Activated CD8-positive, alpha-beta memory T cell treated with anti-CD3 and anti-CD28 coated beads, Interleukin-2, amount 50 U/mL, for 4 hours (primary cell): ENCODE results near the gene TAS1R3.

Source experiments
- DNase-seq: peaks from one replicate; pipeline ENCODE4 v3.0.0-alpha.2; 2020

The TAS1R3 gene

DNA sequence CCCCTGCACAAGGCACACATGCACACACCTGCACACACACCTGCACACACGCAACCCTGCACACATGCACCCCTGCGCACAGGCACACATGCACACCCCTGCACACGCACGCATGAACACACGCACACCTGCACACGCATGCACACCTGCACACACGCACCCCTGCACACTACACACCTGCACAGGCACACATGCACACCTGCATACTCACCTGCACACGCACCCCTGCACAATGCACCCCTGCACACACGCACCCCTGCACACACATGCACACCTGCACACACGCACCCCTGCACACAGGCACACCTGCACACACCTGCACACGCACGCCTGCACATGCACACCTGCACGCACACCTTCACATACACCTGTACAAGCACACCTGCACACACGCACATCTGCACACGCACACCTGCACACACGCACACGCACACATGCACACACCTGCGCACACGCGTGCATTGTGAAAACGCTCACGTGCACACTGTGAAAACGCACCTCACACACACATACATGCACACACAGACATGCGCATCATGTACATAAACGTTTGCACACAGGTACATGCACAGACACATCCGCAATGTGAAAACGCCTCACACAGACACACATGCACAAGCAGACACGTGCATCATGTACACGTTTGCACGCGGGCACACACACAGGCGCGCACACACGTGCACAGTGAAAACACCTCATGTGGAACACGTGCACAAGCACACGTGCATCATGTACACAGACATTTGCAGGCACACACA is 9.9 kb downstream of the TAS1R3 start:
- no peak for DNase-seq

DNA sequence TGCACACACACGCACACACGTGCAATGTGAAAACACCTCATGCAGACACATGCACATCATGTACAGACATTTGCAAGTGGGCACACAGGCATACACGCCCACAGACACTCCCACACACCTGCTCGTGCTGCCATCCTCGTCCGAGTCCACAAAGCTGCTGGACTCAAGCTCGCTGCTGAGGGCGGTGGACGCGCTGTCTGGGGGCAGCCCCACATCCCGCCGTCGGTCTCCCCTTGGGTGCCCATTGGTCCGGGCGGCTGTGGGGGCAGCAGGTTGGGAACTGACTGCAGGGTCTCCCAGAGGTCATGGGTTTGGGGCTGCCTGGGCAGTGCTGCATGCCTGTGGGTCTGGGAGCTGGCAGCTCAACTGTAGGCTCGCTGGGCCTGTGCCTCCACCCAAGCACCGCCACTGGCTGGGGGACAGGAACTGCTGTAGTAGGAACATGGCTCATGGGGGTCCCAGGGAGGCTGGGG is 10.5 kb downstream of the TAS1R3 start:
- no peak for DNase-seq

GRCh38 chr1:1342061-1342562 is 11.0 kb downstream of the TAS1R3 start:
- DNase-seq = no peak

- no peak for DNase-seq
Measured at GRCh38 chr1:1342584-1343115, 11.6 kb downstream of the TAS1R3 start.

DNA sequence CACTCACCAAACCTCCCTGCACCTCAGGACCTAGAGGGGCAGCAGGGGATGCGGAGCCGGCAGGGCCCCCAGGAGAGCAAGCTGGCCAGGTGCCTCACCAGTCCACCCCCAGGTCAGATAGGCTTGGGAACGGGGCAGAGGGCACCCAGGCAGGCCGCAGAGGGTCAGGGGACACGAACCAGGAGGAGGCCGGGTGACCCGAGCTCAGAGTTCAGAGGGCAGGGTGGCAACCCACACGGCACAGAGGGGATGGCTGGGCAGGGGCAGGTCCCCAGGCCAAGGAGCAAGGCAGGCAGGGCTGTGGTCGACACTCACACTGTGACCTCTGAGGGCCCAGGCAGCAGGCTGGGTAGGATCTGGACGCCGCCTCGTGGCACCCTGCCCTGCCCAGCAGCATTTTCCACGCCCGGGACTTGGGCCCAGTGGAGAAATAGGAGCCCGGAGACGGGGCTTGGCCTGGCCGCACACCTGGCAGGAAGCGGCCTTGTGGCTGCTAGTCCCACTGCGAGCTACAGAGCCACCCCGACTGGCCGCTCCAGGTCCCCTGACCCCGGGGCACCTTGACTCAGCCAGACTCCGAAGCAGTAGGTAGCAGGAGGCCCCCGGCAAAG is 12.8 kb downstream of the TAS1R3 start:
- DNase-seq = no peak

DNA sequence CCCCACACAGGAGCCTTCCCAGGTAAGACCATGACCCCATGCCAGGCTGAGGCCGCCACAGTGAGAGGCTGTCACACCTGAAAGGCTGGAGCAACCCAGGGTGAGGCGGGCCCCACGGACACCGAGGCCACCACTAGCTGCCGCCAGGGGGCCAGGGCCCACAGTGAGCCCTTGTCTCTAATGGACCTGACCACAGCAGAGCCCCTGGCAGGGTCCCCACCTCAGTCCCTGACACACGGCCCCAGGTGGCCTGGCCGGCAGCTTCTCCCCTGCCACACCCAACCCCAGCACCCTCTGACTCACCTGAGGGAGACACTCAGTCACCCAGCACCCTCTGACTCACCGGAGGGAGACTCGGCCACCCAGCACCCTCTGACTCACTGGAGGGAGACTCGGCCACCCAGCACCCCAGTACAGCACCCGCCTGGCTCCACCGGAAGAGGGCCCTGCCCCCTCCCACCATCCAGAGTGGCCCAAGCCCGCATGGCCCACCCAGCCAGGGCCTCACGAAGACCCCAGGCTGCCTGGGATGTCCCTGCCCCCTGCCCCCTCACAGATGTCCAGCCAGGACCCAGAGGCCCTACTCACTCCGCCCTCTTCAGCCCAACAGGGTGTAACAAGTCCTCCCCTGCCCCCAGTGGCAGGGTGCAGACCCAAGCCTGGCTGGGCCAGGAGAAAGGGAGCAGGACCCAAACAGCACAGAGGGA is 13.7 kb downstream of the TAS1R3 start:
- peak; percentile 63 for DNase-seq

DNA sequence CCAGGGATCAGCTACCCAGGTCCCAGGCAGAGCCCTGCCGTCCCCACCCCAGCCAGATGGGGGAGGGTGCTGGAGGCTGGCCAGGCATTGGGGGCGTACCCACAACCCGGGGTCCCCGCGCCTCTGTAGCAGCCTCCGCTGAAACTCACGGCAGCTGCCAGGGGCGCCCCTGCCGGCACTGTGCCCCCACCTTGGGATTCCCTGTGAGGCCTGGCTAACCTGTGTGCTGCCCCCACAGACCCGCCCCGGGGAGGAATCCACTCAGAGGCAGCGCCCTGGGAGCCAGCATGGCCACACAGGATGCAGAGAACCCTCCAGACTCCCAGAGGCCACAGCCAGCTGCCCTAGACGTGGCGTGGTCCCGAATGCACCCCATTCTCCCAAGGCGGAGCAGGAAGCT is 14.3 kb downstream of the TAS1R3 start:
- no peak for DNase-seq

DNA sequence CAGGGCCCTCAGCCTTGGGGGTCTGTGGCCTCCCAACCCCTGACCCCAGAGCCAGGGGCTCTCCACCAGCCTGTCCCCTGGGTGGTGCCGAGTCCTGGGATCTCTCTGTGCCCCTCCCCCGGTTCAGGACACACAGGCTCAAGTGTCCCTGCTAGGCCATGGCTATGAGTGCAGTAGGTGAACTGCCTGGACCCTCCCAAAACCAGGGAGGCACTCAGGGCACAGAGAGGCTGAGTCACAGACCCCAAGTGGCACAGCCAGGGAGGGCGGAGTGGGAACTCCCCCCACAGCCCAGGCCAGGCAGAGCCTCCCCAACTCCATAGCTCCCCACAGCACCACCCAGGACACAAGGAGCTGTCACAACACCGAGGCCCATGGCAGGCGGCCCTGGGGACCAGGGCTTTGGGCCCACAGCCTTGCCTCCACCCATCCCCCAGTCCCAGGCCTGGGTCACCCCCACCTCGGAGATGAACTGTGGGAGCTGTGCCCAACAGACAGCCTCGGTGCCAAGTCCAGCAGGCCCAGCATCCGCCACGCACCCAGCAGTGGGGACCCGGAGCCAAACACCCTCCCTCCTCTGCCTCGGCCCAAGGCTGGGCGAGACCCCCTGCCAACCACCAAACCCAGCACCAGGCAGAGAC is 14.9 kb downstream of the TAS1R3 start:
- DNase-seq = no peak

GRCh38 chr1:1346501-1346890 is 15.4 kb downstream of the TAS1R3 start:
- DNase-seq = no peak

DNA sequence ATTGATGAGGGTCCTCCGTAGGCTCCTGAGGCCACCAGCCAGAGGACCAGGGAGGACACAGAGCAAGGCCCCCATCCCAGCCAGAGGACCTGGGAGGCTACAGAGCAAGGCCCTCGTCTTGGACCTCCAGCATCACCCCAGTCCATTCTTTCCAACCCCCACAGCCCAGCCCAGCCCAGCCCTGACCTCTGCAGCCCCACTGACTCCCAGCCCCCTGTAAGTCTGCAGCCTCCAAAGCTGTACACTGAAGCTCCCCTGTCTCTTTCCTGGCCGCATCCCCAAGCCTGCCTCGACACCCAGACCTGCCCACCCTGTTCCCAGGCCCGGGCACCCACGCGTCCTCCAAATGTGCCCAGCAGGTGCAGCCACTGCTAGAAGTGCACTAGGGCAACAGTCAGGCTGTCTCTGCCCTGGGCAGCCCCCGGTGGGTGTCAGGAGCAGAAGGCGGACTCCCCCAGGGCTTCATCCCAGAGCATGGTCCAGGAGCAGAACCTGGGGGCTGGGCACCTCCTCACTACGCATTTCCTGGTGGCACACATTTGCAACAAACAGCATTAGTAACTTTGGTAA is 16.0 kb downstream of the TAS1R3 start:
- no peak for DNase-seq

DNA sequence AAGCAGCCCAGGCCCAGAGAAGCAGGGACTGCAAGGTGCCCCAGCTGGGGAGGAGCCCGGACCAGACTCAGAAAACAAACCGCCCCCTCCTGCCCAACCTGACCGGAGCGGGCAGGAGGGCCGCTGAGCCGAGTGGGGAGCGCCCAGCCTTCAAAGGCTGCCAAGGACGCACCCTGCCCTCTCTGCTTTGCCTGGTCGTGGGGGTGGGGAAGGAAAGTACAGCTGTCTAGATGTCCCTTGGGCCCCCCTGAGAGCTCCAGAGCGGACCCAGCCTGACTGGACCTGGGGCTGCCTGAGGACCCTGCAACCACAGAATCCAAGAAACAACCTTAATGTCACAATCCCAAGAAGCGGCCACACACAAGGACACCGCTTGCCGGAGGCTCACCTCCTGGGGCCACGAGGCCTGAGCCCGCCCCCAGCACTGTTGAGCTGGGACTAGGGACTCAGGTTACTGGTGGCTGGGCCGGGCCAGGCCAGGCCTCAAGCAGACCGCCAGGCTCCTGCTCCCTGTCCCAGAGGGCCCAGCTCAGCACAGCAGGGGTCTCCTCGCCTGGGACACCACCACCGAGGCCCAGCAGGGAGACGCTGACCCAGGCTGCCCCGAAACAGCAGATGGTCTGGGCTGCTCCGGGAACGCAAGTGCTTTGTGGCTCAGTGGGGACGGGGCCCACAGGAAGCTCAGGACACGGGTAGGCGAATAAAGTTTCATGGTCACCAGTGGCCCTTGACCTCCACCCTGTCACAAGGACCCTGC is 16.8 kb downstream of the TAS1R3 start:
- DNase-seq = no peak

- DNase-seq = no peak
Measured at GRCh38 chr1:1348420-1349255, 17.6 kb downstream of the TAS1R3 start.

- peak; percentile 74 for DNase-seq
Measured at GRCh38 chr1:1349256-1350012, 18.4 kb downstream of the TAS1R3 start, which contains the start of gene DVL1. Gene DVL1 (minus strand): TSS chr1:1349418. CDS start chr1:1349065, 353 bp downstream.

DNA sequence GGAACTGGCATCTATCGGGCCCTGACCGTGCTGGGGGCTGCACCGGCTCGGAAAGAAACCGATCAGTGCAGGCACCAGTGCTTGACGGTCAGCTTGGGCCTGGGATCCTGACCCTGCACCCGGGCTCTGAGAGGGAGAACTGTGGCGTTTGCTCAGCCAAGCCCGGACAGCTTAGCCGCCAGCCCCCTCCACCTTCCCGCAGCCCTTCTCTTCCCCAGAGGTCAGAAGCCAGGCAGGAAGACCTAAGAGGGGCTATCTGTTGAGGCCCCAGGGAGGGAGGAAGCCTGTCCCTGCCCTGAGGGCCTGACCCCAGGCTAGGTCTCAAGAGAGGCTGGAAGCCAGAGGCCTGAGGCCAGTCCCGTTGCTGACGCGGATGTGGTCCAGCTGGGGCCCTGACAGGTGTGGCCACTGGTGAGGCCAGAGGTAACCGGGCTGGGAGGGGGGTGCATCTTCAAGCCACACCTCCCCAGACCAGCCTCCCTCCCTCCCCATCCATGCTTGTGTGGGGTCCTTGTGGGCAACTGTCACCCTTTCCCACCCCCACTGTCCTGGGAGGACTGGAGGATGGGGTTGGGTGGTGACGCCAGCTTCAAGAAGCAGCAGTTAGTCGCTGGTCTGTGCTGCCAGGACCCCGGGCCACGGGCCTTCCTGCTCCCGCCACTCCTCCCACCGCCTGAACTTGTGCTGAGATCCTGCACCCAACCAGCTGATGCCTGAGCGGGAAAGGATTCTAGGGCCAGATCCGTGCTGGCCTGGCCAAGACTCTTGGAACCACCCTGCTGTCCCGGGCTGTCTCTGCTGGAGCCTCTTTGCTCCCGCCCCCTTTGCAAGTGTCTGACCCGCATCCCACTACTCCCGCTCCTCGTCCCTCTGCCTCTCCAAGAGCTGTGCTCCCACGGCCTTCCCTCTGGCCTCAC is 20.7 kb downstream of the TAS1R3 start:
- no peak for DNase-seq

DNA sequence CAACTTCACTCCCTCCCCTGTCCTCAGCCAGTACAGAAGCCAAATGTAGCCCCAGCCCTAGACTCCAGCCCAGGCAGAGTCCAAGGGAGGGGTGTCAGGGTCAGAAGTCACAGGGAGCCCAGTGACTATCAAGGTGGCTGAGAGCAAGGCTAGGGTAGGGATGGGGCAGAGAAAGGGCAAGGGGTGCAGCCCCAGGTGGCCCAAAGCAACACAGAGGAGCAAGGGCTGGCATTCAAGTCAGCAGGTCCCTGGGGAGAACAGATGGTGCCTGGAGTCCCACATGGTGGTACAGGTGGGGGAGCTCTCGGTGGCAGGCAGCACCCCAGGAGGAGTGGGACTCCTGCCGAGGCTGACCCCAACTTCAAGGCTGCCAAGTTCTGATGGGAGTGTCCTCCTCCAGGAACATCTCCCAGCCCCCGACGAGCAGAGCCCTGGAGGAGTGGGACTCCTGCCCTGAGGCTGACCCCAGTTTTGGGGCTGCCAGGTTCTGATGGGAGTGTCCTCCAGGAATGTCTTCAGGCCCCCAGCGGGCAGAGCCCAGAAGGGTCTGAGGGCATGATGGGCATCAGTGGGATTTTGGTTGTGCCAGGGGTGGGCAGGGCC is 21.8 kb downstream of the TAS1R3 start:
- DNase-seq = no peak

DNA sequence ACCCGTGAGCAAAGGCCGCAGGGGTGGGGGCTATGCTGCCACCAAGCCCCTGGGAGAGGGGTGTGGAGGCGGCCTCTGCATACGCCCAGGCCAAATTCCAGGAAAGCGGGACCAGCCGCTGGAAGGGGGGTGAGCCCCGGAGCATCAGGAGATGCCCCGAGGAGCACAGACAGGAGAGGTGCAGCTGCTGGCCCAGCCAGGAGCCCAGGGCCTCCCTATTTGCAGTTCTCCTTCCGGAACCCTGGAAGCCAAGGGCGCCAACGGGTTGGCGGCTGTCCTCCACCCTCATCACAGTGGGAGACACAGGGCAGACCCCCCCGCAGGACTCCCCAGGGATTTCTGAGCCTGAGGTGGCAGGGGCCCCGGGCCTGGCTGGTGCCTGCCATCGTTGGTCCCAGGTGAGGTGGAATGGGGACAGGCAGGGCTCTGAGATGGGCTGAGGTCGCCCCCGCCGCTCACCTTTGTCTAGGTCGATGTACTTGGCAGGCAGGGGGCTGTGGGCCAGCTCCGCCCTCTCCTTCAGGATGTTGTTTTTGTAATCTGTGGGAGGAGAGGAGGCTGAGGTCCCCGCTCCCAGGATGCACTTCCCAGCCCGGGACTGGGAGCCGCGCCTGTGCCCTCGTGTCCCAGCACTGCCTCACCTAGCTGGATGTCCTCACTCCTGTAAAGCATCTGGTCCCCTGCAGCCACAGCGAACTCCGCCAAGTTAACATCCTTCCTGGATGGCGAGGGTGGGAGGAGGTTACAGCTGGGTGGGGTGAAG is 22.5 kb downstream of the TAS1R3 start:
- DNase-seq = no peak
